ENCODE measurements around the gene CNPY1.

- TF ChIP-seq REST (IDR thresholded peaks at IDR 0.05; ENCODE audit: low read depth): no peak
- no peak for TF ChIP-seq CREB1 (IDR thresholded peaks at IDR 0.05; ENCODE audit: low read depth)
- TF ChIP-seq EP300 (IDR thresholded peaks at IDR 0.05; ENCODE audit: borderline replicate concordance): no peak
- no peak for TF ChIP-seq YY1 (IDR thresholded peaks at IDR 0.05; ENCODE audit: low read depth)
- TF ChIP-seq NFIC (IDR thresholded peaks at IDR 0.05): no peak
- TF ChIP-seq ZBTB7A (IDR thresholded peaks at IDR 0.05; ENCODE audit: low read depth): no peak
- TF ChIP-seq CEBPB (IDR thresholded peaks at IDR 0.05): no peak
- no peak for TF ChIP-seq RAD21 (IDR thresholded peaks at IDR 0.05; ENCODE audit: low read depth)
- no peak for TF ChIP-seq FOXM1 (IDR thresholded peaks at IDR 0.05; ENCODE audit: borderline replicate concordance, low read depth)
- no peak for TF ChIP-seq TEAD4 (IDR thresholded peaks at IDR 0.05)
- TF ChIP-seq MAX (IDR thresholded peaks at IDR 0.05): no peak
- TF ChIP-seq, protein P1, sequence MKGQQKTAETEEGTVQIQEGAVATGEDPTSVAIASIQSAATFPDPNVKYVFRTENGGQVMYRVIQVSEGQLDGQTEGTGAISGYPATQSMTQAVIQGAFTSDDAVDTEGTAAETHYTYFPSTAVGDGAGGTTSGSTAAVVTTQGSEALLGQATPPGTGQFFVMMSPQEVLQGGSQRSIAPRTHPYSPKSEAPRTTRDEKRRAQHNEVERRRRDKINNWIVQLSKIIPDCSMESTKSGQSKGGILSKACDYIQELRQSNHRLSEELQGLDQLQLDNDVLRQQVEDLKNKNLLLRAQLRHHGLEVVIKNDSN (IDR thresholded peaks at IDR 0.05): no peak
These were observed 38.8 kb downstream of the CNPY1 start for GRCh38 chr7:155507576-155507975.
